D721Med (cell line): ENCODE data around the gene CDH7.
A peak's percentile ranks its signal among the peaks of the same experiment; 100 is the strongest.

Experiments used
- DNase-seq: peaks from one replicate; pipeline ENCODE4 v3.0.0; 2011; ENCODE audit warnings: low spot score; ENCODE audit not compliant: insufficient read length
- FAIRE-seq: peaks from 2 replicates; lab custom pipeline; 2011; peaks lifted over from hg19 to GRCh38; lab: Jason Lieb, UNC
- TF ChIP-seq, protein P1 (sequence below): IDR thresholded peaks from 2 replicates; pipeline ENCODE4 v1.5.1; 2012; ENCODE audit warnings: mild to moderate bottlenecking, control low read depth; ENCODE audit not compliant: insufficient read depth; ENCODE audit errors: missing control alignments

Gene CDH7

GRCh38 chr18:65792456-65793074 is 41.8 kb downstream of the CDH7 start:
- DNase-seq = no peak
- TF ChIP-seq, protein P1, sequence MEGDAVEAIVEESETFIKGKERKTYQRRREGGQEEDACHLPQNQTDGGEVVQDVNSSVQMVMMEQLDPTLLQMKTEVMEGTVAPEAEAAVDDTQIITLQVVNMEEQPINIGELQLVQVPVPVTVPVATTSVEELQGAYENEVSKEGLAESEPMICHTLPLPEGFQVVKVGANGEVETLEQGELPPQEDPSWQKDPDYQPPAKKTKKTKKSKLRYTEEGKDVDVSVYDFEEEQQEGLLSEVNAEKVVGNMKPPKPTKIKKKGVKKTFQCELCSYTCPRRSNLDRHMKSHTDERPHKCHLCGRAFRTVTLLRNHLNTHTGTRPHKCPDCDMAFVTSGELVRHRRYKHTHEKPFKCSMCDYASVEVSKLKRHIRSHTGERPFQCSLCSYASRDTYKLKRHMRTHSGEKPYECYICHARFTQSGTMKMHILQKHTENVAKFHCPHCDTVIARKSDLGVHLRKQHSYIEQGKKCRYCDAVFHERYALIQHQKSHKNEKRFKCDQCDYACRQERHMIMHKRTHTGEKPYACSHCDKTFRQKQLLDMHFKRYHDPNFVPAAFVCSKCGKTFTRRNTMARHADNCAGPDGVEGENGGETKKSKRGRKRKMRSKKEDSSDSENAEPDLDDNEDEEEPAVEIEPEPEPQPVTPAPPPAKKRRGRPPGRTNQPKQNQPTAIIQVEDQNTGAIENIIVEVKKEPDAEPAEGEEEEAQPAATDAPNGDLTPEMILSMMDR = no peak
- FAIRE-seq = peak; percentile 96

DNA sequence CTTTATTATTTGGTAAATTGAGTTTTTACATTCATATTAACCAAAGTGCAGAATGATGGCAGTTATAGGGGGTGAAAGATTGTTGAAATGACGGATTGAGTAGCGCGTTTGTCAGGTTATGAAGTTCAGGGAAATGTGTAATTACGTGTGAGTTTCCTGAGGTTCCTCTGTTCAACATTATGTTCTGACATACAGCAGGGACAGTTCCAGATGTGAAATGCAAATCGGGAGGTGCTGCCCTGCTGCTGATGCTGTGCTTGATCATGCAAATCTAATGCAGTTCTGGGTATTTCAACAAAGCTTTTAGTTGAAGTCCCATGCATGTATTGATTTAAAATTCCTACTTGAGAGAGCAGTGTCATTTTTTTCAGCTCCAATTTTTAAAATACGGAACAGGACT is 57.9 kb downstream of the CDH7 start:
- TF ChIP-seq, protein P1 = no peak
- FAIRE-seq = no peak
- DNase-seq = no peak

DNA sequence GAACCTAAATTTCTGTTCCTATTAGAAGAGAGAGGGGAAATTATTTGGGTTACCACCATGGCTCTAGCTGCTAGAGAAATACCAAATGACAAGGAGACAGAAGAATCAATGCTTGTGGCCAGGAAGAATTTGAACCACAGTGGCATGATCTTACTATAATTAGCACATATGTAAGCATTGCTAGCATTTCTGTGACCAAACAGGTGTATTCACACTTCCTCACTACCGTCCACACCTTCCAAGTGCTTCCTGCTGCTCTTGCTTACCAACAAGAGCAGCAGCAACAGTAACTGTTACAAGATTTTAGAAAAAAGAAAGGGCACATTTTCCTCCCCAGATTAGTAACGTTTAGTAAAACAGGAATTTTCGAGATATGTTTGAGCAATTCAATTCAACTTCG is 60.5 kb downstream of the CDH7 start:
- DNase-seq (no peak), FAIRE-seq (peak; percentile 98)
- TF ChIP-seq, protein P1 = no peak

DNA sequence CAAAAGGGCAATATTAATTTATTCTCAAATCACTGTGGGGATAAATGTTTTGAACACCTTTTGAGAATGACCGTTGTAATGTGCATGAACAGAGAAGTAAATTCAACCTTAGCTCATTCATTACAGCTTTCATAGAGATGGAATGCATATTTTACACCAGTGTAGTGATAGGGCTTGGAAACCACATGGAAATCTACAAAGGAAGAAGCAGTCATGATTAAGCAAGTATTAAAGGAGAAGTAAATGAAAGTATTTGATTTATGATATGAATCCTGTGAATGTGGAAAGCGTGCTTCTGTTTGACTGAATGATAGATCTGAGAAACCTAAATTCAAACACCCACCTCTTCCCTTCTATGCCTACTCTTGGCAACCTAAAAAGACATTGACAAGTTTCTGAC is 64.7 kb downstream of the CDH7 start:
- TF ChIP-seq, protein P1 = no peak
- DNase-seq (no peak), FAIRE-seq (no peak)

DNA sequence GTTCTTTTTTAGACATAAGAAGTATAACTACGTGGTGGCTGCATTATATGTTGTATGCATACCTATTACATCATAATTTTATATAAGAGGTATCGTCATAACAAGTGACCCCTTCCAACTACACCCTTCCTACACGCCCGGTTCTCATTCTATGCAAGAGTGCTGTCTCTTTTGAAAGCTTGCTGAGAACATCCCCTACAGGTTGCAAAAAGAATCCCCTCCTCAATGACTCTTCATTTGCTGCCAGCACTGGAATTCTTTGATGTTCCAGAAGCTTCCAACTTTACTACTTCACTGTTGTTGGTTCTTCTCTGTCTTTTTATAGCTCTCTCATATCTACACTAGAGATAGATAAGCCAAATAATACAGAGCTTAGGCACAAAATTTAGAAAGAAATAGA is 66.4 kb downstream of the CDH7 start:
- TF ChIP-seq, protein P1 = no peak
- no peak for DNase-seq
- no peak for FAIRE-seq

DNA sequence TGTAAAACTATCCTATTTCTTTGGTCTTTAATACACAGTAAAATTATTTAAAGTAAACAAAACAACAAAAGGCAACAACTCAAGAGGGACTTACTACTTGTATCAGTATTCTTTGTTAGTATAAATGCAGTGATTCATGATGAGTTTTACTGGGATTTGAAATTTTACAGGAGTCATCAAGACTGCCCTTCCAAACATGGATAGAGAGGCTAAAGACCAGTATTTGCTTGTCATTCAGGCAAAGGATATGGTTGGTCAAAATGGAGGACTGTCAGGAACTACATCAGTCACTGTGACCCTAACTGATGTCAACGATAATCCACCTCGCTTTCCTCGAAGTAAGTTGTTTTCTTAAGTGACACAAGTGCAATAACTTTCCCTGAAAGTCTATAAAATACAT is 71.1 kb downstream of the CDH7 start:
- DNase-seq (no peak), FAIRE-seq (no peak)
- TF ChIP-seq, protein P1 = no peak

GRCh38 chr18:65822826-65823225 is 72.0 kb downstream of the CDH7 start:
- FAIRE-seq (peak; percentile 98), DNase-seq (no peak)
- TF ChIP-seq, protein P1 = no peak
